ENCODE results near the gene XYLT2.

- TF ChIP-seq CTCF (conservative IDR thresholded peaks at IDR 0.05; ENCODE audit: low read length) (no peak), EZH2phosphoT487 (IDR thresholded peaks at IDR 0.05; ENCODE audit: borderline replicate concordance) (no peak)
Measured at GRCh38 chr17:50393700-50394099, 47.8 kb downstream of the XYLT2 start.

Data from Loucy (cell line).